Stimulated activated CD4-positive, alpha-beta T cell treated with anti-CD3 and anti-CD28 coated beads, Interleukin-15, amount 100 ng/mL, for 24 hours (primary cell): Measurements from ENCODE around the gene NXPH4.

ENCODE experiments used
- DNase-seq: peaks from one replicate; pipeline ENCODE4 v3.0.0-alpha.2; 2020

The NXPH4 gene

DNA sequence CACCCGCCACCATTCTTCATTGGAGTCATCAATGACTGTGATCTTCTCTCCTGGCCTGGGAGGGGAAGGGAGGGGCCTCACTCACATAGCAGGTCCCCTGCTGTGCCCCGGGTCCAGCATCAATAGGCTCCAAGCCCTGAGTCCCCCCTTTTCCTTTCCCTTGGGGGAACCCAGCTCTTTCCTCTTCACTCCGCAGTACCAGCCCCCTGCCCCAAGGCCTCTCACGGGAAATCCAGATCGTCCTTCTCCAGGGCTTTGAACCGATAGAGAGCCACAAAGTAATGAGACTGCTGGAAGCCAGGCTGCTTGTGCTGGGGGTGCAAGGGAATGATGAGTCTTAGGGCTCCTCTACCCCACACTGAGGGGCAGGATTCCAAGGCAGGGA is 27.7 kb downstream of the NXPH4 start:
- DNase-seq = no peak

DNA sequence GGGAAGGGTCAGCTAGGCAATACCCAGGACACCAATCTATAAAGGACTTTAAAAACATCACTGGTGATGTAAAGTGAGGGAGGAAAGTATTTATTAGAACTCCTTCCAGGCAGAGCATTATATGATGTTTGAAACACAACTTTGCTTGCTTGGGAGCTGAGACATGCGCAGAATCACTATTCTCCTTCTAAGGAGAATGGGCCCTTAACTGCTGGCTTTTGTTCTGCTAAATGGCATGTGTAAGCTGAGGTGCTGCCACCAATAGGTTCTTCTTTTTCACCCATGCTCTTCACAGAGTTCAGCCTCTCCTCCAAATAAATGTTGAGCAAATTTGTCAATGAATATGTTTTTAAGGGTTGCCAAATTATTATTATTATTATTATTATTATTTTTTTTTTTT is 30.4 kb downstream of the NXPH4 start:
- no peak for DNase-seq

DNA sequence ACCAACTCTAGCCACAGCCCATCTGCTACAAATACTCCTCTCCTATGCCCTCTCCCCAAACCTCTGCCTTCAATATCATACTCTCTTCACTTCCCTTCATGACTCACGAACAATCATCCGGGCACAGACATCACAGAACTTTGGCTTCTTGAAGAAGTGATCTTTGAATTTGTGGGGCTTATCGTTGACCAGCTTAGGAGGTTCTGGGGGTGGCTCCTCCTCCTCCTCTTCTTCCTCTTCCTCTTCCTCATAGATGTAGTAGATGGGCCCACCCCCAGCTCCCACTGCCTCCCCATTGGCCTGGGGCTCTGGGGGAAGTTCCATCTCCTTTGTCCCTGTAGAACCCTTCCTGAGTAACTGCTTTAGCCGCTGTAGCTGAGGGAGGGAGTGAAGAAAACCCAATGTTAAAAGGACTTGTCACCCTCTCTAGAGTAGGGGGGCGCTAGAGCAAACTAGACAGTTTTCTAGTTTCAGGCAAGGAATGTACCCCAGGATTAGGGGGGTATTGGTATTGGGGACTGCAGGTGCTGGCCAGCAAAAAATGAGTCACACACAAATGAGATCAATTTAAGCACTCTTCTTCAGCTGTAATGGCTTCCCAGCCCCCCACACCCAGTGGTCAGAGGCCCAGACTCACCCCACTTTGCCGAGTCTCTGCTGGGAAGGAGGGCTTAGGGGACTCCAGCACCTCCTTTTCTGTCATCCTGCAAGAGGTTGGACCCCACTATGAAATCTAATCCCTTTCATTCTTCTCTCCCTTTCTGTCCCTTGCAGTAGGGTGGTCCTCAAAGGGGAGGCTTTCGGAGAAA is 32.5 kb downstream of the NXPH4 start:
- DNase-seq = no peak

DNA sequence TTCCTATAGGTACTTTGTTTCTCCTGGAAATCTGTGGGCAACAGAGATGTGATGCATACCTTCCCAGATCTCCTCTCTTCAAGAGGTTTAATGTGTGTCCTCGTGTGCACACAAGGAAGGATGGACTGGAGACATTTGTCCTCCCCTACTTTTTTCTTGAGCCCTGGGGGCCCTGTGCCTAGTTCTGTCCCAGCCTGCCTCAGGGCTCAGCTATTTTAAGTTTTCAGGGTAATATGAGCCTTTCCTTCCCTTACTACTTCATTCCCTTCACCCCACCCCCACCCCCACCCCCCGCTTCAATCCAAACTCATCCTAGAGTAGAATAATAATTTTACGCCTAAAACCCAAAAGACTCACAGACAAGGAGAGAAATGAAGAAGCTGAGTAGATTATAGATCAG is 33.9 kb downstream of the NXPH4 start:
- no peak for DNase-seq

DNA sequence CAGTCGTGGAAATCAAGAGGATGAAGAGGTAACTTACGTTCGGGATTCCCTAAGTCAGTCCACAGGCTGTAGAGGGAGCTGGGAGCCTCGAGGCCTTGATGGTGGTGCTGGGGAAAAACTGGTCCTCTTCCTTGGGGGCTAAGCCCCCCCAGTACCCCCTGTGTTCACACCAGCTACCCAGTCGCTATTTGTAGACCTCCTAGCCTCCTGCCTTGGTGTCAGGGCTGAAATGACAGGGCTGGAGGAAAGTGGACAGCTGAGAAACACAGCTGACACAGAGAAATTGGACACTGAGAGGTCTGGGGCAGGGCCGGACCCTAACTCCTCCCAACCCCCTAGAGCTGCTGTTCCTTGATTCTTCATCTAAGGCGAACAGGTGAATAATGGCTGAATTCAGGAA is 34.4 kb downstream of the NXPH4 start, which contains the start of gene STAC3:
TSS of gene STAC3 (minus strand) at position 232 of the 400 bp plus-strand sequence. CDS start 1,551 bp downstream, outside the sequence.
- no peak for DNase-seq

DNA sequence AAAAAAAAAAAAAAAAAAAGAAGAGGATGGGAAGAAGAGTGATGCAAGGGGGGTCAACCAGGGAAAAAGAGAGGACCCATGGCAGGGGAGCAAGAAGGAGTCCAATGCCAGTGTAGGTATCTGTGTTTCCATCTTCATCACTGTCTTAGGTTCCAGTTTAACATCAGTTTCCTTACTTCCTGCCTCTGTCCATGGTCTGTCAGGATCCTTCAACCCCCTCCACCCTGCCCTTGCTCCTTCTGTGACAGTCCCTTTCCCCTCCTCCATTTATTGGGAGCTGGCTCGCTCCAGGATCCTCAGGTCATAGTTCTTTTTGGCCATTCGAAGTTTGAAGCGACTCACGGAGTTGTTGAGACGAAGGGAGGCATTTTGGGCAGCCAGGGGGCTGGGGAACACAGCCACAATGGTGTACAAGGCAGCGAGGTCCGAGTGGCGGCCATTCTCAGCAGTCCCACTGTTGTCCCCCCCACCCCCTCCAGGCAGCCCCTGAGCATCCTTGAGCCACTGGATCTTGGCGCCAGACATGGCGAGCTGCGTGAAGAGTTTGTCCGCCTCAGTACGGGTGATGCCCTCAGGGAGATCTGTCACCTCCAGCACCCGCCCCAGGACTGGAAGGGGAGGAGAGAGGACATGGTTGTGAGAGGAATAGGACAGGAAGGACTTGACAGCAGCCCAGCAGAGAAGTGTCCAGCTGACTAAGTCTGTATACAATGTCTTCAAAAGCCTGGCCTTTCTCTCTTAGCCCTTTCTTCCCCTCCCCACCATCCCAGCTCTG is 38.1 kb downstream of the NXPH4 start:
- DNase-seq = no peak

DNA sequence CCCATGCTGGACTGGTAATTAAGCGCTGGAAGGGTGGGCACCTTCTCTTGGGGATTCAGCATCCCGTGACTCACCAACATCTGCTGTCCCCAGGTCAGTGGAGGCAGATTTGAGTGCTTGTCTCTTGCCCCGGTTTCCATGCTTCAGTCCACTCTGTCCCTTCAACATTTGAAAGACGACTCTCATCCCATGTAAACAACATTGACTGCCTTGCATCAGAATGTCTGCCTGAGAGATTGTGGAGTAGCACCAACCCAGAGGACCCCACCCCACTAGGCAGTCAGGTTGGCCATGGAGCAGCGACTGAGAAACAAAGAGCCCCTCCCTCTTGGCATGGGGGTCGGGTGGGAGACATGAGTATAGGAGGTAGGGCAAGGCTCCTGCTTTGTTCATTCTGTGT is 39.3 kb downstream of the NXPH4 start:
- DNase-seq = no peak

DNA sequence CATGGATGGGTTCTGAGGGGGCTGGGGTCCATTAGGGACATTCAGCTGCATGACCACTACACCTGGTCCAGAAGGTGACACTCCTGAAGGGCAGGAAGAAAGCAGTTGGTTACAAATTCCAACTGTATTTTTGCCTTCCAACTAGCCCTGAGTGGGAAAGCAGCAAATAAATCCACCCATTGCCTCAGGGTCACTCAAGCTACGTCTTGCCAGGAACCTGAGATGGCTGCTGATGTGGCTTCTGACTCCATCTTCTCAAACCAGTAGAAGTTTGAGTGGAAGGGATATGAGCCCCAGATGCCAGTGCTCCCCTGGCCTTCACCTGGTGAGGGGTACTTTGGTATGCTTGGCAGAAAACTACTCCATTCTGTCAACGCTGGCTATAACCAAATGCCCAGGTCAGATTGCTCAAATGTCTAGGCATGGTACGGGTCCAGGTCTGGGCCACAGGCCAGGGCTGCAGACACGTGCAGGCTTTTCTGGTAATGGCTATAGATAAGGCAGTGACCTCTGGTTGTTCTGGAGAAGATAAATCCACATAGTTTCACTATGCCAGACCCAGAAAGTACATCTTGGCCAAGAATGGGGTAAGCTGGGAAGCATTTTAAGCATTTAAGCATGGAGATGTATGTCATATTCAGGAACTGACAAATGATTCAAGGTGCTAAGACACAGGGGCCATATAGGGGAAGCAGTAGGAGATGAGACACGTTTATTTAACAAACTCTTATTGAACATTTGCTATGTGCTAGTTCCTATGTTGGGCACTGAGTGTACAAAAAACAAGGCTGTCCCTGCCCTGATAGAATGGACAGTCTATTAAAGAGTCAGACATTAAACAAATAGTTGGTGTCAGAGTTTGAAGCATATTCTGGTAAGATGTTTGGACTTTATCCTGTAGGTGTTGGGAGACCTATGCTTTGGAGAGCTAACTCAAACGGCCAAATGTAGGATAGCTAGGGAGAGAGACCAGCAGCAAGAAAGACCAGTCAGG is 42.7 kb downstream of the NXPH4 start:
- DNase-seq = no peak

DNA sequence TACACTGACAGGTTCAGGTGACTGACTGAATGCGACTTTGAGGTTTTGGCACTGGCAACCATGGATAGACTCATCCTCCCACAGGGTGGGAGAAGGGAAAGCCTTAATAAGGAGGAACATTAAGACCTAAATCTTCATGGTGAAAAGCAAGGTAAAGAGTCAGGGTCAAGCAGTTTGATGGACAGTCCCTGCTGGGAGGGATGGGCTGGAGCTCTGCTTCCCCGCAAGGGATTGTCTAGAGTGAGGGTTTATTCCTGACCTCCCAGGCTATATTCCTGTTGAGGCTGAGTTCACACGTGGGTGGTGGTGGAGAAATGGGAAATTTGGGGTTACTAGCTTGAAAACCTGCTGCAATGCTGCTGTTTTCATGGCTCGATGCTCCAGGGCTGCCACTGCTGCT is 43.8 kb downstream of the NXPH4 start:
- no peak for DNase-seq

DNA sequence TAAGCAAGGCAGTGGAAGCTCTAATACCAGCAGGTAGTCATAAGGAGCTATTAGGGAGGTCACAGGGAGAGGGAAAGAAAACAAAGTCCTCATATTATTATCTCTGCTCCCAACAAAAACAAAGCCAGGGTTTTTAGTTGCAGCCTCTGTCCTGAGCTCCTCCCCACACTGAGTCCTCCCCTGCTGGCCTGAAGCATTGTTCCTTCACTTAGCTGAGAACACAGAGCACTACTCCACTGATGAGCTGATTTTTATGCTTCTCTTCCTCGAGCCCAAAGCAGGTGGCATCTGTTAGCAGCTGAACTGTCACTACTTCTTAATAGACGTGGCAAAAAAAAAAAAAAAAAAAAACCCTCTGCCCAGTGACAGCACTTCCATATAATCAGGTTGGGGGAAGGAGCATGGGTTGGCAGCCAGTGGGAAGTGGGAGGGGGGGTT is 44.9 kb downstream of the NXPH4 start:
- DNase-seq = no peak

DNA sequence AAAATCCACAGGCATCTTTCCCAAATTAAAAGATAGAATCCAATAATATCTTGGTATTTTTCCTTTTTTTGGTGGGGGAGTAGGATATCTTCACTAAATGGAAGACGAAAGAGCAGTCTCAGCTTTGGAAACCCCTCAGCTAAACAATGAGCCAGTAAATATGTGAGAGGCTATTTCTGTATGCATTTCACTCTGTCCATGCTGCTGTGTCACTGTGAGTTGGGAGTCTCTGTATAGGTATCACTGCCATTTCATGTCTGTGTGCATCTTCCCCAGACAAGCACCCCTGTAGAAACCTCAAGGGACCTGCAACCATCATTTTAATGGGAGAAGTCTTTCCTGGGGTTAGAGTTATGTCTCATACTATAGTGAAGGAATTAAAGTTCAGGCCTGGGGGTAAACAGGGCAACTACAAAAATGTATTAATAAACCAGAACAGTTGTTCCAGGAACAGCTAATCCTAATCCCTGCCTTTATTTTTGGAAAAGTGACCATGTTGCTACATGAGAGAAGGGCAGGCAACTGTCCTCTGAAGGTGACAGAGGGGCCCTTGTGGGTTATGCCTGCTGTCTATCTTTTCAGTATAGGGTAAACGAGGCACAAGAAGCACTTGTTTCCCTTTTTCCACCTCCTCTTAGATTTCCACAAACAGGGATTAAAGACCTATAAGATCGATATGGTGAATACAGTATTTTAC is 45.7 kb downstream of the NXPH4 start:
- no peak for DNase-seq

DNA sequence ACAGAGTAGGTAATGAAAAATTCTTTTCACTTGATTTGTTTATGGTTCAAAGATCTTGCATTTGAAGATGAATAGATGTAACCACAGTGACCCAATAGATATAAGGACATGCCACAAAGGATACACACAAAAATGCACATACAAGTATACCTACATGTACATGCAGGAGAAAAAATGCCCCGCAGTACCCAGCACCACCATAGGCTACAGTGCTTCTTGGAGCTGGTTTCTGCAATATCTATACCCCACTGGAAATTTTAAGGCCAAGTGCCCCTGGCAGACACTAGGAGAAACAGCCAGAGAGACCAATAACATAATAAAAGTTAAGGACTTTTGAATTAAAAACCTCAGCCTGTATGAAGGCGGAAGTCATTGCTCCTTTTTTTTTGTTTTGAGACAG is 46.5 kb downstream of the NXPH4 start:
- no peak for DNase-seq

DNA sequence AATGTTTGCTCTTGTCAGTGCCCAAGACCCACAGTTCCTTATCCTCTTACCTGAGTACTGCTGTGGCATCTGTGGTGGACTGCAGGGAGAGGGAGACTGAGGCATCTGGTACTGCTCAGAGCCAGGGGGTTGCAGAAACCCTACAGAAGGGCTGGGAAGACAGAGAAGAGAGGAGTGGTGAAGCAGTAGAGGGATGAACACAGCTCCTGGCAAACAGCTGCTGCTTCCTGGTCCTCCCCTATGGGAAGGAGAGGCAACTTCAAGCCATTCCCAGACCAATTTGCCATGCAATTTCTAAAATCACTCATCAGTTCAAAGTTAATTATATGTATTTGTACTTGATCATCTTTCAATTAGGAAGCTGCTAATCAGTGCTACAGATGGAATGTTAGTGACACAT is 50.1 kb downstream of the NXPH4 start:
- no peak for DNase-seq

DNA sequence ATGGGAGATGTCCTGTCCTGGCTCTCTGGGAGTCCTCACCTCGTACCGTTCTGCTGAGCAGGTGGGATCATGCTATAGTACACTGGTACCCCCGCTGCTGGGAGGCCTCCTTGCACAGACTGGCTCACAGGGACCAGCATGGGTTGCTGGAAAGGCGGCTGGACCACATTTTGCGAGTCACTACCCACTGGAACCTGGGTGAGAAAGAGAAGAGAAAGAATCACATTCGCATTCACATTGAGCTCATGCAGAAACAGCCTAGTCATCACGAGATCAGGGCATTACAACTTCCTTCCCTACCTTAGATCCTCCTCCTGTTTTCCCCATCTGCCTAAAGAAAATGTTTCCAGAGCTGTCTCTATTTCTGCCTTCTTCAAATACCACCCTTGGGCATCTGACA is 51.7 kb downstream of the NXPH4 start:
- DNase-seq = peak; percentile 58

DNA sequence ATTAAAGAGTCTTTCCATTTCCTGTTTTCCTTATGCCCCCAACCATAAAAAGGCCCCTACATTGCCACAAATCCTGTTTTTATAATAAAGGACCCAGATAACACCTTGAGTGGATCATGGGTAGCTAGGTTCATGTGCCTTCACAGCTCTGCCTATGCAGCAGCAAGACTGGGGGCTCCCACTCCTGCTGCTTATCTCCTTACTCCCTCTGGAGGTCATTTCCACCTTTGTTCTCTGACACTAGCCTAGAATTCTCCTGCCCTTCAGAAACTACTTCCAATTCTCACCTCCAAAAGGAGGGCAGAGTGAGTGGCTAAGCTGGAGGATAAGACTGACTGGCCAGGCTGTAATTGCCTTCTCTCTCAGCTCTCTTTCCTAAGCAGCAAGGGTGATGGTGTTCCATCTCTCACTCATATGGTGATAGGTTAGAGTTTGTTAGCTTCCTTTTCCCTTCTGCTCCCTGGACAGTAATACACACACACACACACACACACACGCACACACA is 54.4 kb downstream of the NXPH4 start:
- DNase-seq = no peak

DNA sequence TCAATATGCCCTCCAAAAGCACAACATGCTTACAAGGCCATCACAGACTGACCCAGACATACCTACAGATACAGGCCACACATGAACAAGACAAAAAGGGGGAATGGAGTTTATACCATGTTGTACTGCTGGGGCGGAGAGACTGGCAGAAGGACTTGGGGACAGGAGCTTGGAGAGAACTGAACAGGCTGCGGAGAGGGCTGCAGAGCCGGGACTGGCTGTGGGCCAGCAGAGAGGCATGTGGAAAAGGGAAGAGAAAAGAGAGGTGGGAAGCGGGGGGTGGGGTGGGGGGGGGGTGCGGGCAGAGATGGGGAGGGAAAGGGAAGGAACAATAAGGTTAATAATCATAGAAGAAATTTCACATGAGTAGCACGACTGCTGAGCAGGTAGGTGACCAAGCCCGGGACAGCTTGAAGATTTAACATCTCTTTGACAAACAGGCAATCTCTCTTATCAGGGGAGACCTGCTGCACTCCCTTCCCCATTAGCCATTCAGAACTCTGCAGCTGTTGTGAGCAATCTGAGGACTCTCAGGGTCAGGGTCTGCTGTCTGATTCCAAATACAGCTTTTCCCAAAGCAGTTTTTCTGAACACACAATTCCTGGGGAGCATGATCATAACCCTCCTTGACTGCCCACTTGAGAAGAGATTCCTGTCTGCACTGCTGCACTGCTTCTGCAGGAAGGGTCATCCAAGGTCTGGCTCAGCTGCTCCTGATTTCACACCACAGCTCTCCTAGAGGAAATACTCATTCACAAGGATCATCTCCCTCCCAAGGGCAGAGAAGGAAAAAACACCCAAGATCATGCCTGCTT is 56.0 kb downstream of the NXPH4 start:
- no peak for DNase-seq

DNA sequence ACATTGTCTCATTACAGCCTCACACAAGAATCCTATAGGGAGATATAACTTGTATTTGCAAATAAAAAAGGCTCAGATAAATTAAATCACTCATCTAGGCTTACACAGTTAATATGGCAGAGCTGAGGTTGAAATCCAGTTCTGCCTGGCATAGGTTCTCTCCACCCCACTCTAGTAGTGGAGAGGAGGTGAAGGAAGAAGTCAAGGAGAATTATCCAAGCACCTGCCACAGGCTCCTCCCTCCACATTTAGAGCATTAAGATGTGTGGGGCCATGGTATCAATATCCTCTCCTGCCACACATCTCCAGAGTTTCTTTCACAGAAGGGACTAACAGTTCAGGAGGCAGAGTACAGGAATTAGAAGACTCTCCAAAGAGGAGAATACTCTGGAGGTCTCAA is 56.9 kb downstream of the NXPH4 start:
- no peak for DNase-seq
